ENCODE measurements around the gene PCAT7.

DNA sequence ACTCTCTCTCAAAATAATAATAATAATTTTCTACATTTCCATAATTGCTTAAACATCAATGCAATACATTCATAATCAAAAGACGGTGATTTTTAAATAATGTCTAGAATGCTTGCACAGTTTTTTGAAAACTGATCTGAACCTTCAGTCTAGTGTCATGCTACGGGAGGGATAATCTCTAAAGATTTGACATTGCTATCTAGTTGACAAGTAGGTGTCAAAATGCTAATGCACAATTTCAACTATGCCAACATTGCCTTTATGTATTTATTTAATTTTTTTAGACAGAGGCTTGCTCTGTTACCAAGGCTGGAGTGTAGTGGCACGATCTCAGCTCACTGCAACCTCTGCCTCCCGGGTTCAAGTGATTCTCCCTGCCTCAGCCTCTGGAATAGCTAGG, 16.0 kb upstream of the PCAT7 start:
- no peak for TF ChIP-seq RFX5 (IDR thresholded peaks at IDR 0.05; ENCODE audit: low read length)
- no peak for TF ChIP-seq POLR2AphosphoS5 (IDR thresholded peaks at IDR 0.05; ENCODE audit: low read depth, low read length)
- TF ChIP-seq RCOR1 (IDR thresholded peaks at IDR 0.05; ENCODE audit: low read length): no peak
